Muscle layer of duodenum (tissue), 2 donors: ENCODE measurements around the gene PATJ.
"Not testable (repeated sequence)": the region's sequence is repeated elsewhere in the genome, so short reads cannot be mapped to it uniquely, and the experiment has no call there.

ENCODE experiments used
- H3K27ac ChIP-seq: one replicate; pipeline ENCODE4 v1.7.0; 2013; ENCODE audit warnings: mild to moderate bottlenecking, low read length
- H3K27me3 ChIP-seq: one replicate; pipeline ENCODE4 v1.7.0; 2013; ENCODE audit warnings: low read depth, mild to moderate bottlenecking, control low read depth, low read length
- H3K36me3 ChIP-seq, 2 donors: one replicate each; pipeline ENCODE4 v1.7.0; 2013; ENCODE audit warnings: low read length in 2 of 2, control low read depth in 1 of 2, mild to moderate bottlenecking in 1 of 2; ENCODE audit not compliant: insufficient read depth in 2 of 2, control insufficient read depth in 1 of 2
- H3K4me1 ChIP-seq, 2 donors: one replicate each; pipeline ENCODE4 v1.7.0; 2013; ENCODE audit warnings: low read length in 2 of 2, mild to moderate bottlenecking in 2 of 2, control low read depth in 1 of 2, moderate library complexity in 1 of 2; ENCODE audit not compliant: insufficient read depth in 2 of 2, control insufficient read depth in 1 of 2
- H3K4me3 ChIP-seq, 2 donors: one replicate each; pipeline ENCODE4 v1.7.0; 2013; ENCODE audit warnings: low read length in 2 of 2, low read depth in 1 of 2, mild to moderate bottlenecking in 1 of 2
- H3K9me3 ChIP-seq, 2 donors: one replicate each; pipeline ENCODE4 v1.7.0; 2013; ENCODE audit warnings: low read length in 2 of 2, control low read depth in 1 of 2, mild to moderate bottlenecking in 1 of 2; ENCODE audit not compliant: control insufficient read depth in 1 of 2
- donor health status: healthy.

Gene PATJ, protein sequence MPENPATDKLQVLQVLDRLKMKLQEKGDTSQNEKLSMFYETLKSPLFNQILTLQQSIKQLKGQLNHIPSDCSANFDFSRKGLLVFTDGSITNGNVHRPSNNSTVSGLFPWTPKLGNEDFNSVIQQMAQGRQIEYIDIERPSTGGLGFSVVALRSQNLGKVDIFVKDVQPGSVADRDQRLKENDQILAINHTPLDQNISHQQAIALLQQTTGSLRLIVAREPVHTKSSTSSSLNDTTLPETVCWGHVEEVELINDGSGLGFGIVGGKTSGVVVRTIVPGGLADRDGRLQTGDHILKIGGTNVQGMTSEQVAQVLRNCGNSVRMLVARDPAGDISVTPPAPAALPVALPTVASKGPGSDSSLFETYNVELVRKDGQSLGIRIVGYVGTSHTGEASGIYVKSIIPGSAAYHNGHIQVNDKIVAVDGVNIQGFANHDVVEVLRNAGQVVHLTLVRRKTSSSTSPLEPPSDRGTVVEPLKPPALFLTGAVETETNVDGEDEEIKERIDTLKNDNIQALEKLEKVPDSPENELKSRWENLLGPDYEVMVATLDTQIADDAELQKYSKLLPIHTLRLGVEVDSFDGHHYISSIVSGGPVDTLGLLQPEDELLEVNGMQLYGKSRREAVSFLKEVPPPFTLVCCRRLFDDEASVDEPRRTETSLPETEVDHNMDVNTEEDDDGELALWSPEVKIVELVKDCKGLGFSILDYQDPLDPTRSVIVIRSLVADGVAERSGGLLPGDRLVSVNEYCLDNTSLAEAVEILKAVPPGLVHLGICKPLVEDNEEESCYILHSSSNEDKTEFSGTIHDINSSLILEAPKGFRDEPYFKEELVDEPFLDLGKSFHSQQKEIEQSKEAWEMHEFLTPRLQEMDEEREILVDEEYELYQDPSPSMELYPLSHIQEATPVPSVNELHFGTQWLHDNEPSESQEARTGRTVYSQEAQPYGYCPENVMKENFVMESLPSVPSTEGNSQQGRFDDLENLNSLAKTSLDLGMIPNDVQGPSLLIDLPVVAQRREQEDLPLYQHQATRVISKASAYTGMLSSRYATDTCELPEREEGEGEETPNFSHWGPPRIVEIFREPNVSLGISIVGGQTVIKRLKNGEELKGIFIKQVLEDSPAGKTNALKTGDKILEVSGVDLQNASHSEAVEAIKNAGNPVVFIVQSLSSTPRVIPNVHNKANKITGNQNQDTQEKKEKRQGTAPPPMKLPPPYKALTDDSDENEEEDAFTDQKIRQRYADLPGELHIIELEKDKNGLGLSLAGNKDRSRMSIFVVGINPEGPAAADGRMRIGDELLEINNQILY (N-terminal part only)

DNA sequence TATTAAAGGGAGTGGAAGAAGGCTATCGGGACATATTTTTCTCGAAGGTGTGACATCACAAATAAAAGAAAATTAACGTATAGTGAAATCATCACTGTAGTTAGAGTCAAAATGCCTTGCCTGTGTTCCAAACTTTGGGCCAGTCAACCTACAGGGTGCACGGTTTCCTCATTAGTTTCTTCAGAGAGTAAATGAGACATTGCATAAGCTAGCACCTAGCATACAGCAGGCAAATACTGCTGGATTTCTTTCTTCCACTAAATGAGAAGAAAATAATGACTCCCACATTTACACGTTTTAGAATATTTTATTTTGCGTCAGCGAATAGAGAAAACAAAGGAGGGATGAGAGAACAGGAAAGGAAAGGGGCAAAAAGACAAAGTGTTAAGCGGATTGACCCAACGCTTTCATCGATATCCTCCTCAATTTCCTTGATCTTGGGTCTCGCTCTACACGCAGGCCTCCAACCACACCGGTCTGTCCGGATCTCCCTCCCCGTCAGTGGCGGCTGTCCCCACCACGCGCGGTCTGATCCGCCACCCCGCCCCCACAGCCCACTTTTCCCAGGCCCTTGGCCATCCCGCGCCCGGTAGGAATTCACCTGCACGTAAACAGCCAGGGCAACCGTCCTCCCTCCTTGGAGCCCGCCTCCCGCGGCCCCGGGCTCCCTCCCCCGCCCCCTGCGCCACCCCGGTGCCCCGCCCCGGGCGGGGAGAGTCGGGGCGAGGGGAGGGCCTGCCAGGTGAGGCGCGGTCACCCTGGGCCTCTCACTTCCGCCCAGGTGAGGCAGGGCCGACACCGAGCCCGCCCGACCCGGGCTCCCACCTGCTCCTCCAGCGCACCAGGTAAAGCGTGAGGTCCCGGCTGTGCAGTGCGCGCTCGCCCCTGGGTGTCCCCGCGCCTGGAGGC, at the start of gene PATJ:
Gene PATJ, plus strand, starts transcription at position 770 of the 909 bp plus-strand sequence. CDS start 20,413 bp downstream, outside the sequence.
- no peaks in the 10 kb centered on the region for H3K27me3 ChIP-seq
- H3K36me3 ChIP-seq: no peaks in the 10 kb centered on the region
- no peaks in the 10 kb centered on the region for H3K9me3 ChIP-seq
- peaks cover 0 to 5% of the 10 kb centered on the region in 2 donors for H3K4me1 ChIP-seq
- H3K27ac ChIP-seq: peak within 1 kb of the TSS; percentile 86
- H3K4me3 ChIP-seq: peak within 1 kb of the TSS; percentile 80 to 81

DNA sequence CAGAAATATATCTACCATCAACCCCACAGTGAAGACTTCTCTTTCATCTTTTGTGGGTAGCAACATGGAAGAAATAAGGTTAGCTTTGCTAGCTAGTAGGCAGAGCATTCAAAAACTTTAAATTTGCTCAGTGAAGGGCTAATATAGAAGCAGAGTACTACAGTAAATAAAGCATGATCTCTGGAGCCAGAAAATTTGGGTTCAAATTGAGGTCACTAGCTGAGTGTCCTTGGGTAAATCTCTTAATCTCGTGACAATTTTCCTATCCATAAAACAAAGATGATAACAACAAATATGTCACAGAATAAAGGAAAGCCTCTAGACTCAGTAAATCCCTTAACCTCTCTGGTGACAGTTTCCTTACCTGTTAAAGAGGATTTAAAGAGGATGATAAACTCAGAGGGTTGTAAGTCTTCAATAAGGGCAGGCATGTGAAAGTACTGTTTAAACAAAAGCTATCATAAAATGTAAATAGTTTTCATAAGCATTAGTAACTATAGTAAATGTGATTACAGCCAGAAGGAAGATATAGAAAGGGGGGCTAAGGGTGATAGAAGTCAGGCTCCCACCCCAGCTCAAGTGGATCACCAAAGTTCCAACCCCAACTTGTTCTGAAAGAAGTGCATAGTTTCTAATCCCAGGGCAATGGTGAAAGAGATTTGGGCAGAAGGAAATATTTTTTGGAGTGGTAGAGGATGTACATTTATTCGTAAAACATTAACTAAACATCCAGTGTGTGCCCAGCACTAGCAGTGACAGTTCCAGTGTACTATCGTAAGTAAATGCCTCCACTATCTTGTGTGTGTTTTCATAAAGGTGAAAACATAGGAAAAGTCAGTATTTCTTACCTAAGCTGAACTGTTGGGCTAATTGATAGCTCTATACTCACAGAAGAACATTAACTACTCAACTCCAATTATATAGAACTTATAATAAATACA, 42.1 kb upstream of the PATJ start:
- Histone ChIP-seq H3K36me3 (peaks cover 0 to 23% of the 10 kb centered on the region in 2 donors), H3K27me3 (no peaks in the 10 kb centered on the region), H3K27ac (no peak overlapping the region)

DNA sequence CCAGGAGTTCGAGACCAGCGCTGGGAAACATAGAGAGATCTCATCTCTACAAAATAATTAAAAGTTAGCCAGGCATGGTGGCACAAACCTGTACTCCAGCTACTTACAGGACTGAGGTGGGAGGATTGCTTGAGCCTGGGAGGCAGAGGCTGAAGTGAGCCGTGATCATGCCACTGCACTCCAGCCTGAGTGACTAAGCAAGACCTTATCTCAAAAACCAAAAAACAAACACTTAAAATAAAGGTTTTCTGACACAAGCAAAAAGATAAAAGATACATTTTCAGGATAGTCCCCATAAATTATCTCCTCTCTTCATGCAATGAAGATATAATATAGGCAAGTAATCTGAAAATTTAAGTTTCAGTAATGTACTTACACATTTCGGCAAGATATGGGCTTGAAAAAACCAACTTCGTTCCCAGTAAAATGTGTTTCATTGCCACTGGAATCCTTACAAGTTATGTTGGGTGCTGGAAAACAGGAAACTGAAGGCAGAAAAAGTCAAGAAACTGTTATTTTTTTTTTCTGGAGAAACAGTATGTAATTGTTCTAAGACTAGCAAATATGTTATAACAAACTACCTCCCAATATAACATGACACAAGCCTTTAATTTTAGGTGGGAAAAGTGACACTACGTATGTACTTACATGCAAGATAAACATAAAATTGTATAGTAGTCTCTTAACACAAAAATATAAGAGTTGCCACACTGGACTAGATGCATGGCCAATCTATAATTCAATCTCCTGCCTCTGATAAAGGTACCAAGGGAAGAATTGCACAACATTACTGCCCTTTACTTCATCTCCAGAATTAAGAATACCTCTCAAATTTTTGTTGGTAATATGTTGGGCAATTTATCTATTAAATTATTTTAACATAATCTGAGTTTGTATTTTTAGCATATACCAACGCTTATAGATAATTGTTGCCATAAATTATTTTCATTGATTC, 33.0 kb upstream of the PATJ start:
- Histone ChIP-seq H3K4me3 (no peak overlapping the region), H3K9me3 (no peaks in the 10 kb centered on the region), H3K27me3 (no peaks in the 10 kb centered on the region), H3K4me1 (no peaks in the 10 kb centered on the region), H3K27ac (no peak overlapping the region), H3K36me3 (peaks cover 25 to 38% of the 10 kb centered on the region in 2 donors)

More for the DNA sequence above, 42.1 kb upstream of the PATJ start:
- H3K4me3 ChIP-seq: no peak overlapping the region
- peaks cover 0 to 9% of the 10 kb centered on the region in 2 donors for H3K4me1 ChIP-seq
- no peaks in the 10 kb centered on the region for H3K9me3 ChIP-seq

DNA sequence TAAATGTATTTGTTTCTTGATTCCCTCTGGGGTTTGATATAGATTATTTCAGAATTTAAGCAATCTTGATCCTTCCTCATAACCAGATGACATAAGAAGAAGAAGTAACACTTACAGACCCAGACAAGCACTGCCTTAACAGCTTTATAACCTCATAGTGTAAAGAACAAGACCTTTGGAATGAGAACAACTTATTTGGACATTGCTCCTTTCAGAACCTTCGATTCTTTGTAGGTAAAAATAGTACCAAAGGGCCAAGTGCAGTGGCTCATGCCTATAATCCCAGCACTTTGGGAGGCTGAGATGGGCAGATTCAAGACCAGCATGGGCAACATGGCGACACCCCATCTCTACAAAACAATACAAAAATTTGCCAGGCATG, 32.4 kb upstream of the PATJ start:
- Histone ChIP-seq H3K4me1 (no peaks in the 10 kb centered on the region), H3K27me3 (no peaks in the 10 kb centered on the region), H3K36me3 (peaks cover 25 to 38% of the 10 kb centered on the region in 2 donors), H3K27ac (no peak overlapping the region), H3K9me3 (no peaks in the 10 kb centered on the region), H3K4me3 (no peak overlapping the region)

DNA sequence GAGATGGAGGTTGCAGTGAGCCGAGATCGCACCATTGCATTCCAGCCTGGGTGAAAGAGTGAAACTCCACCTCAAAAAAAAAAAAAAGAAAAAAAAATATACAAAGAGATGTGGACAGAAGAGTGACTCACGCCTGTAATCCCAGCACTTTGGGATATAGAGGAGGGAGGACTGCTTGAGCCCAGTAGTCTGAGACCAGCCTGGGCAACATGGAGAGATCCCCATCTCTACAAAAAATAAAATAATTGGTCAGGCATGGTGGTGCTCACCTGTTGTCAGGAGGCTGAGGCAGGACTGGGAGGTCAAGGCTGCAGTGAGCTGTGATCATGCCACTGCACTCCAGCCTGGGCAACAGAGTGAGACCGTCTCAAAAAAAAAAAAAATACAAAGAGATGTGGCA, 31.0 kb upstream of the PATJ start:
- not testable (repeated sequence) for H3K9me3 ChIP-seq, H3K27ac ChIP-seq, H3K4me3 ChIP-seq, H3K4me1 ChIP-seq, H3K27me3 ChIP-seq
- peaks cover 21 to 29% of the 10 kb centered on the region in 2 donors for H3K36me3 ChIP-seq

DNA sequence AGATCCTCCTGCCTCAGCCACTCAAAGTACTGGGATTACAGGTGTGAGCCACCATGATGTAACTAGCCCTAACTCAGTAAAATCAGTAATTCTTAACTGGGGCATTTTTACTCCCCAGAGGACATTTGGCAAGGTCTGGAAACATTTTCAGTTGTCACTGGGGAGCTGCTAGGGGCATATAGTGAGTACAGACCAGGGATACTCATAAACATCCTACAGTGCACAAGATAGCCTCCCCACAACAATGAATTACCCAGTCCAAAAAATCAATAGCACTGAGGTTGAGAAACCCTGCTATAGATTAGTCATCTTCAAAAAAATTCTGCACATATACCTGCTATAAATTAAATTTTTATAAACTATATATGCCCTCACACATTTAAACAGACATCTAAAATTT, 30.3 kb upstream of the PATJ start:
- Histone ChIP-seq H3K27ac (no peak overlapping the region), H3K4me3 (no peak overlapping the region), H3K4me1 (no peaks in the 10 kb centered on the region), H3K9me3 (no peaks in the 10 kb centered on the region), H3K36me3 (peaks cover 21 to 24% of the 10 kb centered on the region in 2 donors), H3K27me3 (no peaks in the 10 kb centered on the region)

DNA sequence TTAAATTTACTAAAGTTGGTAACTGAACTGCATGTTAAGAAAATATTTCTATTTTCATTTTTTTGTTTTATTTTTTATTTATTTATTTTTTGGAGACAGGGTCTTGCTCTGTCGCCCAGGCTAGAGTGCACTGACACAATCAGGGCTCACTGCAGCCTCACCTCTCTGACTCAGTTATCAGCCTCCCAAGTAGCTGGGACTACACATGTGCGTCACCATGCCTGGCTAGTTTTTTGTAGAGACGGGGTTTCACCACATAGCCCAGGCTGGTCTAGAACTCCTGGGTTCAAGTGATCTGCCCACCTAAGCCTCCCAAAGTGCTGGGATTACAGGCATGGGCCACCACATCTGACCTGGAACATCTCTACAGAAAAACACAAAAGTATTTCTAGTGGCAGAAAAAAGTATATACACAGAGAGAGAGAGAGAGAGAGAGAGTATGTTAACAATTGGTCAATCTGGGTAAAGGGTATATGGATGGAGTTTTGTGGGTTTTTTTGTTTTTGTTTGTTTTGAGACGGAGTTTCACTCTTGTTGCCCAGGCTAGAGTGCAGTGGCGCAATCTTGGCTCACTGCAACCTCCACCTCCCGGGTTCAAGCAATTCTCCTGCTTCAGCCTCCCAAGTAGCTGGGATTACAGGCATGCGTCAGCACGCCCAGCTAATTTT, 23.1 kb upstream of the PATJ start:
- H3K27me3 ChIP-seq, H3K36me3 ChIP-seq, H3K27ac ChIP-seq, H3K4me3 ChIP-seq, H3K9me3 ChIP-seq: not testable (repeated sequence)
- H3K4me1 ChIP-seq: peaks cover 0 to 16% of the 10 kb centered on the region in 2 donors

DNA sequence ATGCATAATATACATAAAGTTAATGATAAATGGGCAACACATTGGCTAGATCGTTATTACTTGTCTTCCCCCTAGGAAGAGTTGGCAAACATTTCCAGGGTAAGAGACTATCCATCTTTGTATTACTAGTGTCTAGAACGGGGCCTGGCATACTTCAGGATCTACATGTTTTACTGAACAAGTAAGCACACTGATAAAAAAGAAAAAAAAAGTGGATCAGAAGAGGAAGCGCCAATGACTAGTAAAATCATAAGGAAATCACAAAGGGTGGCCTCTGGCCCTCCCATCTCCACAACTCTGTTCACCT, 17.8 kb upstream of the PATJ start:
- Histone ChIP-seq H3K27ac (peak overlapping the region; percentile 99), H3K9me3 (no peaks in the 10 kb centered on the region), H3K27me3 (no peaks in the 10 kb centered on the region), H3K4me3 (peak overlapping the region; percentile 83 to 99), H3K36me3 (no peaks in the 10 kb centered on the region), H3K4me1 (peaks cover 0 to 19% of the 10 kb centered on the region in 2 donors)
